Activated naive CD8-positive, alpha-beta T cell treated with anti-CD3 and anti-CD28 coated beads, Interleukin-2, amount 50 U/mL, for 24 hours (primary cell): ENCODE results near the gene RYR3.
"Not testable (repeated sequence)": the region's sequence is repeated elsewhere in the genome, so short reads cannot be mapped to it uniquely, and the experiment has no call there.

ENCODE experiments used
- ATAC-seq: fragments of 150-1000 bp; cut with Tn5 transposase; one replicate; pipeline ENCODE4 v1.10.0; 2021
- DNase-seq: peaks from one replicate; pipeline ENCODE4 v3.0.0; 2021
- H3K27ac Mint-ChIP-seq: one replicate; pipeline ENCODE4 v1.8.0; 2021; ENCODE audit warnings: mild to moderate bottlenecking, mixed read lengths
- H3K27me3 Mint-ChIP-seq: one replicate; pipeline ENCODE4 v1.8.0; 2021; ENCODE audit warnings: mixed read lengths
- H3K36me3 Mint-ChIP-seq: one replicate; pipeline ENCODE4 v1.8.0; 2021; ENCODE audit warnings: low read depth, mixed read lengths
- H3K4me1 Mint-ChIP-seq: one replicate; pipeline ENCODE4 v1.8.0; 2021; ENCODE audit warnings: mixed read lengths
- H3K4me3 Mint-ChIP-seq: one replicate; pipeline ENCODE4 v1.8.0; 2021; ENCODE audit warnings: mild to moderate bottlenecking, moderate library complexity, mixed read lengths
- H3K9me3 Mint-ChIP-seq: one replicate; pipeline ENCODE4 v1.8.0; 2021; ENCODE audit warnings: mixed read lengths

Gene RYR3

DNA sequence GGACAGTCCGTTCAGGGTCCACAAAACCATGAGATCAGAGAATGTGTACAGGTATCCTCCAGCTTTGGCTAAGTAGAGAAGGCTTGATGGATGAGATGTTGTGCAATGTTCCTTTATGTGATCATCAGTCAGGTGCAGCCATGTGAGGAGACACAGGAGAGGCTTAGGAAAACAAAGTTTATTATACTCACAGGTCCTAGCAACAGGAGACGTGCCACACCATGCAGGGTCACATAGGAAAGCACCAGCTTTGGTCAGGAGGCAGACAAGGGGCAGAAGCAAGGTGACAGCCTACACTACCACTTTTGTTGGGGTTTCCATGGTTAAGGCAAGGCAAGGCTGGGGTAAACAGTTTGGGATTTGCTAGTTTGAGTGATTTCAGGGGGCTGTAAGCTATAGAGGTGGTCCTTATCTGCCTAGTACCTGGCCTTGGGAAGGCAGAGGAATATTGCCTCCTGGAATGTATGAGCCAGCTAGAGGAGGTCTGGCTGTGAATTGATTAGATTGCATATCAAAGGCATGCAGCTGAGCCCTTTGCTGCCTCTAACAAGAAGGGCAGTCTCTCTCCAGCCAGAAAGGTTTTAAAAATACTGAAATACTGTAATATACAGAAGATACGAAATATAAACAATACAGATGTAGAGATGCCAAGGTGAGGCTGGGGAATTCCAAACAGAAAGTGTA, 248.6 kb downstream of the RYR3 start:
- Mint-ChIP-seq H3K4me3 (no peak overlapping the region), H3K36me3 (no peaks in the 10 kb centered on the region), H3K27ac (no peak overlapping the region), H3K9me3 (no peaks in the 10 kb centered on the region), H3K4me1 (no peaks in the 10 kb centered on the region), H3K27me3 (peaks cover 2% of the 10 kb centered on the region)
- no peak for ATAC-seq
- no peak for DNase-seq

DNA sequence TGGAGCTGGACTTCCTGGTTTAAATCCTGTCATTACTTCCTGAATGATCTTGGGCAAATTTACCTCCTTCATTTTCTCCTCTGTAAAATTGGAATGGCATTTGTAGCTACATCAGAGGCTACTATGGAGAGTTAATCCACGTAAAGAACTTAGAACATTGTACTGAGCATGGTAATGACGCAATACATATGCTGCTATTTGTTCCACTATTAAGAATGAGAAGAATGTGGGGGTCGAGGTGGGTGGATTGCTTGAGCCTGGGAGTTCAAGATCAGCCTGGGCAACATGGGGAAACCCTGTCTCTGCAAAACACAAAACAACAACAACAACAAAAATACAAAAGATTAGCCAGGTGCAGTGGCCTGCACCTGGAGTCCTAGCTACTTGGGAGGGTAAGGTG, 250.6 kb downstream of the RYR3 start:
- no peak overlapping the region for H3K4me3 Mint-ChIP-seq
- DNase-seq (no peak), ATAC-seq (no peak)
- no peaks in the 10 kb centered on the region for H3K4me1 Mint-ChIP-seq
- no peak overlapping the region for H3K27ac Mint-ChIP-seq
- H3K9me3 Mint-ChIP-seq: peaks cover 5% of the 10 kb centered on the region
- H3K36me3 Mint-ChIP-seq: no peaks in the 10 kb centered on the region
- peaks cover 2% of the 10 kb centered on the region for H3K27me3 Mint-ChIP-seq

DNA sequence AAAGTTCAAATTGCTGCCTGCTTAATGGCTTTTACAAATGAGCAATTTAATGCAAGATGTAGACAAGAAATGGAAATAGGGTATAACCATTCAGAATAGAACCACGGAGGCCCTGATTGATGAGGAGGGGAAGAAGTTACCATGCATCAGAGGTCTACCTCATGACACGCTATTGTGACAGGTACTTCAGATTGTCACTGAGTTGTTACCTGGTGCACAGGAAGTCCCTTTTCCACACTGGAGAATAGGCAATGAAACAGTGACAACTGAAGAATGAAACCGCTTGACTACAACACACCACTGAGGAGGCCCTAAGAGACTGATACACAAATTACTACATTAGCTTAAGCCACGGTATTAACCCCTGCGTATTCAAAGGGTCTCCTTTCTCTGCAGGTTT, 251.2 kb downstream of the RYR3 start:
- Mint-ChIP-seq H3K36me3 (no peaks in the 10 kb centered on the region), H3K27ac (no peak overlapping the region), H3K4me1 (no peaks in the 10 kb centered on the region), H3K27me3 (no peaks in the 10 kb centered on the region), H3K9me3 (peaks cover 5% of the 10 kb centered on the region), H3K4me3 (no peak overlapping the region)
- ATAC-seq (no peak), DNase-seq (no peak)

DNA sequence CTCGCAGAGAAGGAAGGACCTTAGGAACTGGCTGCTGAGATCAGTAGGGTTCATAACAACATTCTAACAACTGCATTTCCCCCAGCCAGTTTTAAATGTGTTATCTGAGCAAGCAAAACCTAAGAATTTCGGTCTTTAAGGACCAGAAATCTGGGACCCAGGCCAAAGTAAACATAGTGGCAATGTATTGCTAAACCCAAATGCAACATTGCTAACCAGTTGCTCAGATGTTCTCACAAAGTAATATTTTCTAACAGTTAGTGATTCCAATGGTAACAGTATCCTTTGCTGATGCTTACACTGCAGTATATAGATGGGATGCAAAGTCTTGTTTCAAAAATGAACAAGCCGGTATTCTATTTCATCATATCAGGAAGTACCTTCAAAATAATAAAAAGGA, 254.3 kb downstream of the RYR3 start:
- no peak overlapping the region for H3K27ac Mint-ChIP-seq
- no peak for DNase-seq
- no peaks in the 10 kb centered on the region for H3K36me3 Mint-ChIP-seq
- ATAC-seq: no peak
- H3K4me1 Mint-ChIP-seq: no peaks in the 10 kb centered on the region
- H3K9me3 Mint-ChIP-seq: peaks cover 5% of the 10 kb centered on the region
- peaks cover 1% of the 10 kb centered on the region for H3K27me3 Mint-ChIP-seq
- no peak overlapping the region for H3K4me3 Mint-ChIP-seq

DNA sequence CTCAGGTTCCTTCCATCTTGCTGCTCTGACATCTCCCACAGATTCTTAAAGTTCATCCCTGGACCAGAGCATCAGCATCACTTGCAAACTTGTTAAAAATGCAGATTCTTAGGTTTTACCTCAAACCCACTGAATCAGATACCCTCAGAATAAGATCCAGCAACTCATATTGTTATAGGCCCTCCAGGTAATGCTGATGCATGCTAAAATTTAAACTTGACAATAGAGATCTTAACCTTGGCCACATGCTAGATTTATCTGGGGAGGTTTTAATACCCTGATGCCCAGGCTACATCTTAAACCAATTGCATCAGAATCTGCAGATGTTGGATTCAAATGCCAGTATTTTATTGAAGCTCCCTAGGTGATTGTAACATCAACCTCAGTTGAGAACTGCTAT, 256.9 kb downstream of the RYR3 start:
- Mint-ChIP-seq H3K36me3 (no peaks in the 10 kb centered on the region), H3K27me3 (peaks cover 7% of the 10 kb centered on the region), H3K27ac (no peak overlapping the region), H3K4me3 (no peak overlapping the region), H3K4me1 (no peaks in the 10 kb centered on the region), H3K9me3 (peaks cover 5% of the 10 kb centered on the region)
- DNase-seq: no peak
- ATAC-seq: no peak

DNA sequence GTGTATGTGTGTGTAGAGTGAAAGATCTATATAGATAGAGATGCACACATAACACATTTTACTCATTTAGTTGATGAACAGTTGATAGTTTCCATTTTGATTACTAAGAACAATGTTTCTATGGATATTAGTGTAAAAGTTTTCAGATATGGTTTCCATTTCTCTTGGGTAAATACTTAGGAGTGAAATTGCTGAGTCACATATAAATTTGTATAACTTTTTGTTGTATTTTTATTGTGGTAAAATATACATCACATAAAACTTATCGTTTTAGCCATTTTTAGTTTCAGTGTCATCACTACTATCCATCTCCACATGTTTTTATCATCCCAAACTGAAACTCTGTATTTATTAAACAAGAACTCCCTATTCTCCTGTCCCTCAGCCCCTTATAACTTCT, 258.3 kb downstream of the RYR3 start:
- no peak for ATAC-seq
- H3K4me3 Mint-ChIP-seq: no peak overlapping the region

DNA sequence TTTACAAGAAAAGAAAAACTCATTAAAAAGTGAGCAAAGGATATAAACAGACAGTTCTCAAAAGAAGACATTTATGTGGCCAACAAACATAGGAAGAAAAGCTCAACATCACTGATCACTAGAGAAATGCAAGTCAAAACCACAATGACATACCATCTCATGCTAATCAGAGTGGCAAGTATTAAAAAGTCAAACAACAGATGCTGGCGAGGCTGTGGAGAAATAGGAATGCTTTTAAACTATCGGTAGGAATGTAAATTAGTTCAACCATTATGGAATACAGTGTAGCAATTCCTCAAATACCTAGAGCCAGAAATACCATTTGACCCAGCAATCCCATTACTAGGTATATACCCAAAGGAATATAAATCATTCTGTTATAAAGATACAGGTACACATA, 267.1 kb downstream of the RYR3 start:
- not testable (repeated sequence) for H3K9me3 Mint-ChIP-seq, H3K27ac Mint-ChIP-seq, DNase-seq, H3K36me3 Mint-ChIP-seq, H3K27me3 Mint-ChIP-seq, H3K4me1 Mint-ChIP-seq, ATAC-seq, H3K4me3 Mint-ChIP-seq

More for the DNA sequence above, 258.3 kb downstream of the RYR3 start:
- DNase-seq: no peak
- Mint-ChIP-seq H3K9me3 (peaks cover 5% of the 10 kb centered on the region), H3K36me3 (no peaks in the 10 kb centered on the region), H3K27ac (no peak overlapping the region), H3K27me3 (peaks cover 7% of the 10 kb centered on the region), H3K4me1 (no peaks in the 10 kb centered on the region)

DNA sequence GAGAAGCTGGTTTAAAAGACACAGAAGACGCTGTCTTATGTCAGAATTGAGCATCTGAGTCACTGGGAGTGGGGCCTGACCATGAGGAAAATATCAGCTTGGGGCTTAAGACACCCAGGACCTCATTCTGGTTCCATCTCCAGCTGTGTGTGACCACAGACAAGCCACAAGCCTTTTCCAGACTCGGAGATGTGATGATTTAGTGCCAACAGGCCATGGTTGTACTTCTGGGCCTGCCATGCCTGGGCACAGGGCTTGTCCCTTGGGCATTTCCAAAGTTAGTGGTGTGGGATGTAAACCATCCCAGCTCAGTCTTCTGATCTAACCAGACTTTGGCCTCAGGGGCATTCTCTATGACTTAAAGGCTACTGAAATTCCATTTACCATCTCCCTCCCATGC, 269.8 kb downstream of the RYR3 start:
- Mint-ChIP-seq H3K36me3 (peaks cover 1% of the 10 kb centered on the region), H3K9me3 (peaks cover 2% of the 10 kb centered on the region), H3K27me3 (peaks cover 5% of the 10 kb centered on the region), H3K27ac (no peak overlapping the region), H3K4me1 (no peaks in the 10 kb centered on the region), H3K4me3 (no peak overlapping the region)
- ATAC-seq (no peak), DNase-seq (no peak)

DNA sequence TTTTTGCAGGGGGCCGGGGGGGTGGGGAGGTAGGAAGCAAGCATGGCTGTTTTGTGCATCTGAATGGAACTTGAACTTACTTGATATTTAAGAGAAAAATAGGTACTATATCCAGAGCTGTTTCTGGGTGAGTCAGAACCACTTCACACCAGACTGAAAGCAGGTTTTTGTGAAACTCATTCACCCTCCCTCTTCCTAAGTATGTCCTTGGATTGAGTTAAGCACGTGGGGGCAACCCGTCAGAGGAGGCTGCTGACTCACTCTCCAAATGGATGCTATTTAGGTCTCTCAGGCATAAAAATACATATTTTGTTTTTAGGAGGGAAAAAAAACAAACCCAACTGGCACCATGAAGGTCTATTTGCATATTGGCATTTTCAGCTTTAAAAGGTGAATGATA, 270.3 kb downstream of the RYR3 start:
- Mint-ChIP-seq H3K27ac (no peak overlapping the region), H3K36me3 (peaks cover 1% of the 10 kb centered on the region), H3K4me1 (no peaks in the 10 kb centered on the region), H3K27me3 (peaks cover 5% of the 10 kb centered on the region), H3K9me3 (no peaks in the 10 kb centered on the region), H3K4me3 (no peak overlapping the region)
- ATAC-seq: no peak
- no peak for DNase-seq

DNA sequence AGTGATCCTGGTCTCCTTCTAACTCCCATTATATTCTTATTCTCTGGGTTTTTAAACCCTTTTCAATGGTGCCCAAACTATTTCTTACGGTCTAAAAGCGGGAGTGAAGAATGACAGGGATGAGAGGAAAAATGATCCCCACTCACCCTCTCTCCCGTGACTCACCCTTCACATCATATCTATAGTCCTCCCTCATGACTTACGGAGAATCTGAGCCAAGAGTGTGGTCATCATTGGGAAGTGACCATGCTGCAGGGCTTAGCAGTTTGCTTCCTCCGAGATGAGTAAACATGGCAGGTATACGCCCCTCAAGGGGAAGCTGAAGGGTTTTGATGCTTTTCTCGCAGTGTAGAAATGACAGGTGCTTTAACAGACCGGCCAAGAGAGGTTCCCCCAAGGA, 274.0 kb downstream of the RYR3 start:
- no peak for ATAC-seq
- Mint-ChIP-seq H3K27ac (no peak overlapping the region), H3K27me3 (peaks cover 4% of the 10 kb centered on the region), H3K4me3 (no peak overlapping the region), H3K9me3 (no peaks in the 10 kb centered on the region), H3K4me1 (no peaks in the 10 kb centered on the region), H3K36me3 (no peaks in the 10 kb centered on the region)
- DNase-seq: no peak

DNA sequence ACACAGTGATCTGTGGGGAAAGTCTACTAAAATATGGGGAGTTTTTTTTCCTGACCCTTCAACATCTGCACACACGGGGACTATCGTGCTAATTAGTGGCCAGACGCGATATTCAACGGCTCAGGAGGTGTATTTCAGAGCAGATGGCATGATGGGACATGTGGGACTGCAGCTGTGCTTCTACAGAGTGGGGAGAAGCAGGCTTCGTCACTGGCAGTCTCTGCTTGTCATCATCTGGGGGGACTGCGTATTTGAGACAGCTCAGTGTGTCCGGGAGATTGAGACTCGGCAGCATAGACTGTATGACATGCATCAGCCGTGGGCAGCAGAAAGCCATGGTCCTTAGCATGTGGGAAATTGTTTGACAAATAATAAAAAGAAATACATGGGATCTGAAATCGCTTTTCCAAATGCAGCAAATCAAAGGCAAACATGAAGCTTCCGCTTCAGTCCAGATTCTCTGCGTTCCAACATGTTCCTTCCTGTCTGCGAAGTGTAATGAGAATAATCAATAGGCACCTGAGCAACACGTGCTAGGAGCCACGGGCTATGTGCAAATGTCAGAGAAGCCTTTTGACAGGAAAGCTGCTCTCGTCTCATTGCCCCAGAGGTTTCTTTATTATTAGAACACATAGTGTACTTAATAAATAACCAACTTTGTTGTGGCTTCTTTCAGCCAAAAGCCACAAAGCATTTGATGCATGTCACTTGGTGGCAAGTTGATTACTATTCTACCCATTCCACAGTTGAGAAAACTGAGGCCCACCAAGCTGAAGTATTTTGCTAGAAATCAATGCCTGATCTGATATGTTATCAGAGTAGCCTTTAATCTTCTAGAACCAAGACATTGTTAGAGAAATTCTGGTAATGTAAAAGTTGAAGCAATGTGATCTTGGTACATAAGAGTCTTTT, 276.3 kb downstream of the RYR3 start:
- H3K9me3 Mint-ChIP-seq: no peaks in the 10 kb centered on the region
- H3K27ac Mint-ChIP-seq: no peak overlapping the region
- peaks cover 4% of the 10 kb centered on the region for H3K27me3 Mint-ChIP-seq
- no peaks in the 10 kb centered on the region for H3K4me1 Mint-ChIP-seq
- no peak for DNase-seq
- no peak overlapping the region for H3K4me3 Mint-ChIP-seq
- no peak for ATAC-seq
- H3K36me3 Mint-ChIP-seq: no peaks in the 10 kb centered on the region

DNA sequence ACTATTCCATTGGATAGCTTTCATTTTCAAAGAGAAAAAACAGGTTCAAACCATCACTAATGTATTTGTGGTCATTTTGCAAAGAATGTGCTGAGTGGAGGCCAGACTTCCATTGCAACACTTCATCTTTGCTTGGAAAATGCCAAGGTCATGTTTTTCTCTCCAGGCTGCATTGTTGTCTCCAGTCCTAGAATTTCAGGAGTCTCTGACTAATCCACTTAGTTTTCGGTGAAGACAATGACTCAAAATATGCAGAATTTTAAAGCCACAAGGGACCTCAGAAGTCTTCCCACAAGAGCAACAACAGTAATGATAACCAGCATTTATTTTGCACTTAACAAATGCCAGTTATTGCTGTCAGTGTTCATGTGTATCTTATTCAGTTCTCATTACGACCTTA, 277.0 kb downstream of the RYR3 start:
- H3K4me3 Mint-ChIP-seq: no peak overlapping the region
- no peak overlapping the region for H3K27ac Mint-ChIP-seq
- DNase-seq (no peak), ATAC-seq (no peak)
- H3K9me3 Mint-ChIP-seq: no peaks in the 10 kb centered on the region
- H3K36me3 Mint-ChIP-seq: no peaks in the 10 kb centered on the region
- peaks cover 6% of the 10 kb centered on the region for H3K27me3 Mint-ChIP-seq
- H3K4me1 Mint-ChIP-seq: no peaks in the 10 kb centered on the region

DNA sequence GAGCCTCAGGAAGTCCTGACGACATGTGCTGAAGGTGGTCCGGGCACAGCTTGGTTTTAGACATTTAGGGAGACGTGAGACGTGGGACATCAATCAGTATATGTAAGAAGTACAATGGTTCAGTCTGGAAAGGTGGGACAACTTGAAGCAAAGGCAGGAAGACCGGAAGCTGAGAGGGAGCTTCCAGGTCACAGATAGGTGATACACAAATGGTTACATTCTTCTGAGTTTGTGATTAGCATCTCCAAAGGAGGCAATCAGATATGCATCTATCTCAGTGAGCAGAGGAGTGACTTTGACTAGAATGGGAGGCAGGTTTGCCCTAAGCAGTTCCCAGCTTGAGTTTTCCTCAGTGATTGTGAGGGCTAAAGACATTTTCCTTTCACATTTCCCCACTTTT, 282.1 kb downstream of the RYR3 start:
- Mint-ChIP-seq H3K9me3 (no peaks in the 10 kb centered on the region), H3K4me3 (no peak overlapping the region), H3K4me1 (no peaks in the 10 kb centered on the region), H3K27ac (no peak overlapping the region), H3K36me3 (no peaks in the 10 kb centered on the region), H3K27me3 (peaks cover 2% of the 10 kb centered on the region)
- DNase-seq (no peak), ATAC-seq (no peak)

DNA sequence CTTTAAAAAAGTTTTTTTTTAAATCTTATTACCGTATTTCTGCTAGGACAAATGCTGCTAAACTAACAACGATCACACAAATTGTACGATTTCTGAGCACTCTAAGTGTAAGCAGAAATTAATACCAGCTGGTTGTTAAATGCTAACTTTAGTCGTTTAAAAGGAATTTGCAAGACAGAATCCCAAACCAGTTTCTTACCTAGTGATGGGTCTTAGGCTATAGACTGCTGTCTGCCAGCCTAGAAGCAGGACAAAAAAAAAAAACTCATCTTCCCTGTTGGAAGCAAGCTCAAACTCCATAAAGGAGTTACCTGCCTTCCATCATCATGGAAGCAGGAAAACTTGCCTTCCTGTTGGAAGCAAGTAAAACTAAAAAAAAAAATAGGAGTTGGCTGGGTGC, 287.6 kb downstream of the RYR3 start:
- H3K4me1 Mint-ChIP-seq, H3K27ac Mint-ChIP-seq, H3K4me3 Mint-ChIP-seq, DNase-seq, ATAC-seq, H3K27me3 Mint-ChIP-seq, H3K36me3 Mint-ChIP-seq, H3K9me3 Mint-ChIP-seq: not testable (repeated sequence)

DNA sequence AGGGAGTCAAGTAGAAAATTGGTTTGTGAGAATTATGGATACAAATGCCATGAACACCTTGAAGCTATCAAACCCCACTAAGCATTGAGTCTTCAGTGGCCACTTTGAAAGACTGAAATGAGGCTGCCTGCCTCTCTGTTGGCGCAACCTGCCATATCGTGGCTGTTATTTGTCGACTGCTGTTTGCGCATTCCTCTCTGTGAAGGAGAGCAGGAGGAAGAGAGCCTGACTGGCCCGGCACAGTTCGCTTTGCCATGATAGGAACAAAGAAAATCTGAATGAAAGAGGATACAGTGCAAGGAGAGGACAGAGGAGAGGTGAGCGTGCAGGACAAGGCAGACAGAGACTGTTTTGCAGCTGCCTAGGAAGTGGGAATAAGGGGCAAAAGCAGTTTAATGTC, 289.4 kb downstream of the RYR3 start:
- Mint-ChIP-seq H3K9me3 (no peaks in the 10 kb centered on the region), H3K27me3 (no peaks in the 10 kb centered on the region), H3K36me3 (no peaks in the 10 kb centered on the region), H3K4me3 (no peak overlapping the region), H3K4me1 (no peaks in the 10 kb centered on the region), H3K27ac (no peak overlapping the region)
- DNase-seq: no peak
- no peak for ATAC-seq
